H9 (cell line): ENCODE measurements around the gene PDLIM7. TPM values are rescaled to one million over a fixed set of nuclear protein-coding genes. Genes with fewer than 3 reads are reported as not detected.

Experiments used
- DNase-seq: peaks from one replicate; pipeline ENCODE4 v3.0.0-alpha.2; 2017
- H2AFZ ChIP-seq: one replicate; pipeline ENCODE4 v1.6.1; 2013; ENCODE audit warnings: mild to moderate bottlenecking, low read length, control low read depth, moderate library complexity
- H2AK5ac ChIP-seq: 2 replicates; pipeline ENCODE4 v1.6.1; 2013; ENCODE audit warnings: low read length, control low read depth, mixed read lengths; ENCODE audit not compliant: insufficient read length
- H2BK120ac ChIP-seq: one replicate; pipeline ENCODE4 v1.6.1; 2013; ENCODE audit warnings: low read depth, mild to moderate bottlenecking, low read length, control low read depth, inconsistent platforms; ENCODE audit not compliant: poor library complexity, severe bottlenecking
- H2BK12ac ChIP-seq: 2 replicates; pipeline ENCODE4 v1.6.1; 2013; ENCODE audit warnings: low read length, control low read depth, mixed read lengths, low read depth; ENCODE audit not compliant: insufficient read length
- H2BK15ac ChIP-seq: 2 replicates; pipeline ENCODE4 v1.6.1; 2013; ENCODE audit warnings: low read depth, low read length, control low read depth
- H2BK20ac ChIP-seq: one replicate; pipeline ENCODE4 v1.6.1; 2013; ENCODE audit warnings: low read depth, mild to moderate bottlenecking, low read length, control low read depth, inconsistent platforms; ENCODE audit not compliant: poor library complexity, severe bottlenecking
- H2BK5ac ChIP-seq: 2 replicates; pipeline ENCODE4 v1.6.1; 2013; ENCODE audit warnings: low read length, control low read depth, mixed read lengths; ENCODE audit not compliant: insufficient read length
- H3K14ac ChIP-seq: 2 replicates; pipeline ENCODE4 v1.6.1; 2013; ENCODE audit warnings: low read length, control low read depth; ENCODE audit not compliant: insufficient read depth
- H3K18ac ChIP-seq: 2 replicates; pipeline ENCODE4 v1.6.1; 2013; ENCODE audit warnings: low read depth, mild to moderate bottlenecking, mixed read lengths, low read length, control low read depth; ENCODE audit not compliant: insufficient read length
- H3K23ac ChIP-seq: 2 replicates; pipeline ENCODE4 v1.6.1; 2013; ENCODE audit warnings: low read length, control low read depth, mixed read lengths, low read depth; ENCODE audit not compliant: insufficient read length
- H3K23me2 ChIP-seq: 2 replicates; pipeline ENCODE4 v1.6.1; 2013; ENCODE audit warnings: low read depth, mild to moderate bottlenecking, mixed read lengths, low read length, control low read depth; ENCODE audit not compliant: insufficient read length, poor library complexity, severe bottlenecking
- H3K27ac ChIP-seq: 2 replicates; pipeline ENCODE4 v1.5.1; 2013; ENCODE audit warnings: low read length, control low read depth, mixed read lengths, low read depth; ENCODE audit not compliant: insufficient read length
- H3K27me3 ChIP-seq: 2 replicates; pipeline ENCODE4 v1.6.1; 2013; ENCODE audit warnings: low read length, control low read depth, inconsistent platforms; ENCODE audit not compliant: insufficient read depth
- H3K4ac ChIP-seq: 2 replicates; pipeline ENCODE4 v1.6.1; 2013; ENCODE audit warnings: low read depth, mild to moderate bottlenecking, control low read depth, inconsistent platforms, low read length, moderate library complexity
- H3K4me1 ChIP-seq: 2 replicates; pipeline ENCODE4 v1.6.1; 2013; ENCODE audit warnings: low read length, control low read depth, inconsistent platforms; ENCODE audit not compliant: insufficient read depth
- H3K4me2 ChIP-seq: 2 replicates; pipeline ENCODE4 v1.6.1; 2013; ENCODE audit warnings: low read length, control low read depth, mixed read lengths; ENCODE audit not compliant: insufficient read length, insufficient read depth
- H3K56ac ChIP-seq: 2 replicates; pipeline ENCODE4 v1.6.1; 2013; ENCODE audit warnings: low read depth, mild to moderate bottlenecking, mixed read lengths, low read length, control low read depth; ENCODE audit not compliant: insufficient read length
- H3K79me1 ChIP-seq: 2 replicates; pipeline ENCODE4 v1.6.1; 2013; ENCODE audit warnings: low read depth, mild to moderate bottlenecking, moderate library complexity, low read length, control low read depth, inconsistent platforms; ENCODE audit not compliant: insufficient read depth, poor library complexity, severe bottlenecking
- H3K79me2 ChIP-seq: 2 replicates; pipeline ENCODE4 v1.6.1; 2013; ENCODE audit warnings: low read length, control low read depth, inconsistent platforms; ENCODE audit not compliant: insufficient read depth
- H3K9ac ChIP-seq: 2 replicates; pipeline ENCODE4 v1.6.1; 2013; ENCODE audit warnings: low read length, control low read depth, mixed read lengths; ENCODE audit not compliant: insufficient read length; ENCODE audit errors: extremely low read depth
- H3K9me3 ChIP-seq: one replicate; pipeline ENCODE4 v1.6.1; 2013; ENCODE audit warnings: low read depth, low read length, inconsistent platforms; ENCODE audit not compliant: control insufficient read depth
- H3T11ph ChIP-seq: one replicate; pipeline ENCODE4 v1.6.1; 2013; ENCODE audit warnings: mild to moderate bottlenecking, low read length, control low read depth, inconsistent platforms
- H4K20me1 ChIP-seq: one replicate; pipeline ENCODE4 v1.6.1; 2013; ENCODE audit not compliant: control insufficient read depth, insufficient read length, insufficient read depth
- H4K5ac ChIP-seq: 2 replicates; pipeline ENCODE4 v1.6.1; 2013; ENCODE audit warnings: low read depth, mild to moderate bottlenecking, mixed read lengths, low read length, control low read depth; ENCODE audit not compliant: insufficient read length
- H4K8ac ChIP-seq: replicated peaks from 2 replicates; pipeline ENCODE4 v1.6.1; 2013; ENCODE audit warnings: low read length, control low read depth, mixed read lengths, low read depth; ENCODE audit not compliant: insufficient read length
- H4K91ac ChIP-seq: 2 replicates; pipeline ENCODE4 v1.6.1; 2013; ENCODE audit warnings: low read depth, mild to moderate bottlenecking, moderate library complexity, mixed read lengths, low read length, control low read depth; ENCODE audit not compliant: insufficient read length
- H3K27ac Mint-ChIP-seq, 3 experiments: 2 replicates in 2 of 3; 3 replicates in 1 of 3; pipeline ENCODE4 v1.8.0; 2020 to 2021; ENCODE audit warnings: mixed read lengths in 3 of 3, mild to moderate bottlenecking in 1 of 3, moderate library complexity in 1 of 3
- H3K27me3 Mint-ChIP-seq: 2 replicates; pipeline ENCODE4 v1.8.0; 2021; ENCODE audit warnings: low read depth, mild to moderate bottlenecking, moderate library complexity, mixed read lengths
- H3K36me3 Mint-ChIP-seq, 3 experiments: 2 replicates in 2 of 3; 3 replicates in 1 of 3; pipeline ENCODE4 v1.8.0; 2020 to 2021; ENCODE audit warnings: low read depth in 3 of 3, mixed read lengths in 3 of 3; ENCODE audit not compliant: insufficient read depth in 1 of 3
- H3K4me1 Mint-ChIP-seq, 2 experiments: 2 replicates each; pipeline ENCODE4 v1.8.0; 2020; ENCODE audit warnings: mixed read lengths in 2 of 2
- H3K4me3 Mint-ChIP-seq, 2 experiments: 2 replicates in 1 of 2; 3 replicates in 1 of 2; pipeline ENCODE4 v1.8.0; 2020 to 2021; ENCODE audit warnings: mild to moderate bottlenecking in 2 of 2, mixed read lengths in 2 of 2, moderate library complexity in 1 of 2
- H3K9me3 Mint-ChIP-seq, 2 experiments: 2 replicates in 1 of 2; 3 replicates in 1 of 2; pipeline ENCODE4 v1.8.0; 2020; ENCODE audit warnings: mild to moderate bottlenecking in 2 of 2, mixed read lengths in 2 of 2, moderate library complexity in 1 of 2
- WGBS: extraction: QIAGEN DNeasy Blood & Tissue Kit; methylation state at CpG from one replicate; pipeline ENCODE4 v1.1.7; 2013; ENCODE audit warnings: missing lambda C conversion rate, low lambda C conversion rate, mixed read lengths; ENCODE audit not compliant: insufficient read length; ENCODE audit errors: extremely low coverage; 5-methylcytosine and 5-hydroxymethylcytosine counted together
- total RNA-seq: library from RNA; stranded (reverse); gene quantifications from 2 replicates; pipeline ENCODE4 v1.2.1, GENCODE V29; 2021
- TF ChIP-seq, protein P1 (sequence below): fragments of 200-600 bp; sonication (generic); conservative IDR thresholded peaks from 3 replicates; pipeline ENCODE4 v1.8.0; 2021; ENCODE audit warnings: antibody characterized with exemption, mild to moderate bottlenecking

PDLIM7 gene
- total RNA-seq, 1 experiment from 2014 or later = 137 TPM

DNA sequence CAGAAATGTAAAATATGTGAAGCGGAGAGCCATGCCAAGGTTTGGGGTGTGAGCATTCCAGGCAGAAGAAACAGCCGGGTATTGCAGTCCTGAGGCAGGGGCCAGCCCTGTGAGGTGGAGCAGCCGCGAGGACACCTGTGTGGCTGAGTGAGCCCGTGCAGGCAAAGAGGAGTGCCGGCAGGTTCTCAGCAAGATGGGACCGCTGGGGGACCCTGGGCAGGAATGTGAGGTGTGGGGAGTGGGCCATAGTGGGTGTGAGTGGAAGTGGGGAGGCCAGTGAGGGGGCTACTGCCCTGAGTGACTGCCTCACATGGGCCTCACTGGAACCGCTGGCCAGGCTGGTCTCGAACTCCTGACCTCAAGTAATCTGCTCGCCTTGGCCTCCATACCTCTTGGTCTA, 58.9 kb downstream of the PDLIM7 start:
- Histone ChIP-seq H2BK12ac (no peak overlapping the region), H2BK20ac (no peak overlapping the region), H3K56ac (no peak overlapping the region), H4K5ac (no peak overlapping the region), H2AK5ac (no peak overlapping the region), H3K27ac (no peak overlapping the region), H2BK15ac (no peak overlapping the region), H3K9ac (no peak overlapping the region), H4K91ac (no peak overlapping the region), H4K20me1 (no peaks in the 10 kb centered on the region), H3K14ac (no peak overlapping the region), H2BK120ac (no peak overlapping the region), H3K79me1 (no peaks in the 10 kb centered on the region), H3K4ac (no peak overlapping the region), H3K23ac (no peak overlapping the region), H3K18ac (no peak overlapping the region), H2AFZ (no peak overlapping the region), H3K79me2 (no peaks in the 10 kb centered on the region), H3K23me2 (no peaks in the 10 kb centered on the region), H3K4me2 (no peak overlapping the region), H3T11ph (no peak overlapping the region), H2BK5ac (no peak overlapping the region), H4K8ac (no peak overlapping the region), H3K9me3 (no peaks in the 10 kb centered on the region), H3K4me1 (no peaks in the 10 kb centered on the region), H3K27me3 (no peaks in the 10 kb centered on the region)
- peak overlapping the region in 1 of 3 experiments; percentile 14; a peak in 2 of 7 replicates for H3K27ac Mint-ChIP-seq
- TF ChIP-seq, protein P1, sequence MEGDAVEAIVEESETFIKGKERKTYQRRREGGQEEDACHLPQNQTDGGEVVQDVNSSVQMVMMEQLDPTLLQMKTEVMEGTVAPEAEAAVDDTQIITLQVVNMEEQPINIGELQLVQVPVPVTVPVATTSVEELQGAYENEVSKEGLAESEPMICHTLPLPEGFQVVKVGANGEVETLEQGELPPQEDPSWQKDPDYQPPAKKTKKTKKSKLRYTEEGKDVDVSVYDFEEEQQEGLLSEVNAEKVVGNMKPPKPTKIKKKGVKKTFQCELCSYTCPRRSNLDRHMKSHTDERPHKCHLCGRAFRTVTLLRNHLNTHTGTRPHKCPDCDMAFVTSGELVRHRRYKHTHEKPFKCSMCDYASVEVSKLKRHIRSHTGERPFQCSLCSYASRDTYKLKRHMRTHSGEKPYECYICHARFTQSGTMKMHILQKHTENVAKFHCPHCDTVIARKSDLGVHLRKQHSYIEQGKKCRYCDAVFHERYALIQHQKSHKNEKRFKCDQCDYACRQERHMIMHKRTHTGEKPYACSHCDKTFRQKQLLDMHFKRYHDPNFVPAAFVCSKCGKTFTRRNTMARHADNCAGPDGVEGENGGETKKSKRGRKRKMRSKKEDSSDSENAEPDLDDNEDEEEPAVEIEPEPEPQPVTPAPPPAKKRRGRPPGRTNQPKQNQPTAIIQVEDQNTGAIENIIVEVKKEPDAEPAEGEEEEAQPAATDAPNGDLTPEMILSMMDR = no peak
- peaks cover 3% of the 10 kb centered on the region for H3K27me3 Mint-ChIP-seq
- peaks cover 24 to 72% (median 61%) of the 10 kb centered on the region in 3 experiments for H3K36me3 Mint-ChIP-seq
- peaks cover 0 to 3% of the 10 kb centered on the region in 2 experiments; a peak in 1 of 5 replicates for H3K9me3 Mint-ChIP-seq
- no CpG with 5 or more reads among the region's 10 CpGs for WGBS
- no peak overlapping the region; a peak in 1 of 5 replicates for H3K4me3 Mint-ChIP-seq
- H3K4me1 Mint-ChIP-seq = peaks cover 14 to 25% of the 10 kb centered on the region in 2 experiments
- no peak for DNase-seq
